Peyer's patch (tissue), 4 donors: ENCODE measurements around the gene RAD51.

Source experiments
- CTCF ChIP-seq, 6 experiments: fragments of 450-650 bp in 4 of 6; fragments of 200-600 bp in 2 of 6; sonication (generic) in 1 of 6; IDR thresholded peaks; one replicate each; pipeline ENCODE4 v1.5.1; 2017 to 2019; ENCODE audit warnings: antibody characterized with exemption in 6 of 6, mild to moderate bottlenecking in 3 of 6, moderate library complexity in 1 of 6
- POLR2A ChIP-seq, 2 donors: fragments of 450-650 bp; IDR thresholded peaks; one replicate each; pipeline ENCODE4 v1.5.1; 2017; ENCODE audit warnings: antibody characterized with exemption in 2 of 2, mild to moderate bottlenecking in 2 of 2, moderate library complexity in 2 of 2

DNA sequence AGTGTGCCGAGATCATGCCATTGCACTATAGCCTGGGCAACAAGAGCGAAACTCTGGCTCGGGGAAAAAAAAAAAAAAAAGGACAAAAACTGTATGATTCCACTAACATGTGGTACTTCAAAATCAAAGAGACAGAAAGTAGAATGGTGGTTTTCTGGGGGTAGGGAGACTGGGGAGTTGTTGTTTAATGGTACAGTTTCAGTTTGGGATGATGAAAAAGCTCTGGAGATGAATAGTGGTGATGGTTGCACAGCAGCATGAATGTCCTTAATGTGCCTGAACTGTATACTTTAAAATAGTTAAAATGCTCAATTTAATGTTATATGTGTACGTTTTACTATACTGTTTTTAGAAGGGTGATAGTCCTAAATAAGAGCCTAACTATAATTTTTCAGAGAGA is 27.4 kb downstream of the RAD51 start:
- no peak for TF ChIP-seq CTCF (IDR thresholded peaks at IDR 0.05)
- TF ChIP-seq POLR2A (IDR thresholded peaks at IDR 0.05) = no peak
